IMR-90 (cell line): ENCODE measurements around the gene PZP. TPM values are rescaled to one million over a fixed set of nuclear protein-coding genes. Genes with fewer than 3 reads are reported as not detected.

Experiments used
- ATAC-seq: fragments of 200-7000 bp; cut with Tn5 transposase; 2 replicates; pipeline ENCODE4 v1.9.1; 2020; ENCODE audit warnings: low read depth, mild to moderate bottlenecking, moderate library complexity
- BruUV-seq: library from RNA; stranded (reverse); fragments of 400-500 nt; replicated peaks from 2 replicates; lab custom pipeline; 2021; lab: Mats Ljungman, UMichigan
- CTCF ChIA-PET: fragments of 300-600 bp; formaldehyde crosslinking; extraction: SDS; loops from one replicate; lab custom pipeline; 2021; ENCODE audit warnings: antibody characterized with exemption; lab: Yijun Ruan, JAX
- POLR2A ChIA-PET: fragments of 300-600 bp; sonication (Branson Sonifier 250); formaldehyde crosslinking; loops from one replicate; lab custom pipeline; 2022; ENCODE audit warnings: antibody characterized with exemption; ENCODE audit not compliant: unreplicated experiment; lab: Charles Lee
- DNase-seq: peaks from one replicate; pipeline ENCODE4 v3.0.0; 2013
- H2AFZ ChIP-seq: replicated peaks from 2 replicates; pipeline ENCODE3; 2013; ENCODE audit warnings: low read length, mild to moderate bottlenecking; ENCODE audit not compliant: poor library complexity
- H2AK5ac ChIP-seq: 2 replicates; pipeline ENCODE4 v1.6.1; 2013; ENCODE audit warnings: low read depth, low read length, inconsistent platforms
- H2AK9ac ChIP-seq: replicated peaks from 2 replicates; pipeline ENCODE3; 2013; ENCODE audit warnings: mild to moderate bottlenecking, low read depth, low read length, moderate library complexity; ENCODE audit not compliant: poor library complexity
- H2BK120ac ChIP-seq: 2 replicates; pipeline ENCODE4 v1.6.1; 2013; ENCODE audit warnings: low read depth, low read length, inconsistent platforms
- H2BK15ac ChIP-seq: 3 replicates; pipeline ENCODE4 v1.6.1; 2013; ENCODE audit warnings: low read depth, low read length, inconsistent platforms
- H2BK20ac ChIP-seq: 2 replicates; pipeline ENCODE4 v1.6.1; 2013; ENCODE audit warnings: low read depth, mild to moderate bottlenecking, inconsistent platforms, low read length, moderate library complexity
- H2BK5ac ChIP-seq: 2 replicates; pipeline ENCODE4 v1.6.1; 2013; ENCODE audit warnings: mild to moderate bottlenecking, low read depth, low read length, inconsistent platforms; ENCODE audit not compliant: poor library complexity, severe bottlenecking
- H3K14ac ChIP-seq: replicated peaks from 2 replicates; pipeline ENCODE4 v1.6.1; 2013; ENCODE audit warnings: low read depth, low read length, inconsistent platforms
- H3K18ac ChIP-seq: 2 replicates; pipeline ENCODE4 v1.6.1; 2013; ENCODE audit warnings: low read depth, low read length, control low read depth
- H3K23ac ChIP-seq: 2 replicates; pipeline ENCODE4 v1.6.1; 2013; ENCODE audit warnings: low read depth, low read length, inconsistent platforms
- H3K27ac ChIP-seq: 2 replicates; pipeline ENCODE4 v1.5.1; 2013; ENCODE audit warnings: mild to moderate bottlenecking, control low read depth, low read length; ENCODE audit not compliant: insufficient read depth
- H3K27me3 ChIP-seq: 2 replicates; pipeline ENCODE4 v1.6.1; 2013; ENCODE audit warnings: low read length; ENCODE audit not compliant: control insufficient read depth, insufficient read depth
- H3K36me3 ChIP-seq: 2 replicates; pipeline ENCODE4 v1.6.1; 2013; ENCODE audit warnings: low read length, mixed read lengths; ENCODE audit not compliant: control insufficient read depth, insufficient read depth
- H3K4ac ChIP-seq: 2 replicates; pipeline ENCODE4 v1.6.1; 2013; ENCODE audit warnings: low read depth, low read length, inconsistent platforms
- H3K4me1 ChIP-seq: 2 replicates; pipeline ENCODE4 v1.6.1; 2013; ENCODE audit warnings: low read length, mixed read lengths; ENCODE audit not compliant: control insufficient read depth, insufficient read depth
- H3K4me2 ChIP-seq: 2 replicates; pipeline ENCODE4 v1.6.1; 2013; ENCODE audit warnings: low read depth, mild to moderate bottlenecking, control low read depth, low read length, moderate library complexity
- H3K4me3 ChIP-seq: 2 replicates; pipeline ENCODE4 v1.5.1; 2013; ENCODE audit warnings: low read depth, mild to moderate bottlenecking, control low read depth, low read length, moderate library complexity; ENCODE audit not compliant: insufficient read depth
- H3K56ac ChIP-seq: 2 replicates; pipeline ENCODE4 v1.6.1; 2013; ENCODE audit warnings: low read length, inconsistent platforms; ENCODE audit not compliant: insufficient read depth; ENCODE audit errors: extremely low read depth
- H3K79me1 ChIP-seq, 2 experiments: 2 replicates each; pipeline ENCODE4 v1.6.1; 2013; ENCODE audit warnings: low read length in 2 of 2, inconsistent platforms in 1 of 2, low read depth in 1 of 2
- H3K9ac ChIP-seq: 2 replicates; pipeline ENCODE4 v1.6.1; 2013; ENCODE audit warnings: low read depth, low read length, control low read depth
- H3K9me1 ChIP-seq: 2 replicates; pipeline ENCODE4 v1.6.1; 2013; ENCODE audit warnings: low read length, inconsistent platforms; ENCODE audit not compliant: insufficient read depth
- H3K9me3 ChIP-seq: 2 replicates; pipeline ENCODE4 v1.6.1; 2013; ENCODE audit warnings: low read length; ENCODE audit not compliant: control insufficient read depth, insufficient read depth
- H4K20me1 ChIP-seq: 2 replicates; pipeline ENCODE4 v1.6.1; 2013; ENCODE audit warnings: low read length, inconsistent platforms; ENCODE audit not compliant: insufficient read depth
- H4K5ac ChIP-seq: 2 replicates; pipeline ENCODE4 v1.6.1; 2013; ENCODE audit warnings: mild to moderate bottlenecking, low read depth, low read length, control low read depth
- H4K8ac ChIP-seq, 2 experiments: 2 replicates each; pipeline ENCODE4 v1.6.1; 2013; ENCODE audit warnings: low read depth in 2 of 2, low read length in 2 of 2, control low read depth in 1 of 2, inconsistent platforms in 1 of 2
- H4K91ac ChIP-seq: 2 replicates; pipeline ENCODE4 v1.6.1; 2013; ENCODE audit warnings: low read depth, low read length, inconsistent platforms; ENCODE audit not compliant: insufficient read depth
- MAFK ChIP-seq: IDR thresholded peaks from 2 replicates; pipeline ENCODE4 v1.6.1; 2012; ENCODE audit warnings: low read depth, low read length, improper control_type of control experiment
- WGBS, 2 experiments: methylation state at CpG; one replicate each; pipeline versions ENCODE4 v1.1.5 to v1.1.7; 2013; ENCODE audit warnings: missing lambda C conversion rate in 2 of 2; ENCODE audit not compliant: insufficient read length in 1 of 2; ENCODE audit errors: extremely low coverage in 2 of 2; 5-methylcytosine and 5-hydroxymethylcytosine counted together
- dilution Hi-C: fragments of 300-500 bp; cut with HindIII; formaldehyde crosslinking; loops from one replicate; pipeline ENCODE4 v1.14.3; 2018; ENCODE audit warnings: low sequenced_read_pairs; ENCODE audit not compliant: unreplicated experiment
- in situ Hi-C: fragments of 300-500 bp; cut with MboI; formaldehyde crosslinking; loops from 3 replicates; pipeline ENCODE4 v1.14.3; 2019; ENCODE audit warnings: low sequenced_read_pairs, inconsistent platforms, mixed read lengths
- intact Hi-C: fragments of 100-400 bp; cut with micrococcal nuclease; formaldehyde crosslinking; loops from 2 replicates; pipeline ENCODE4 v1.10.0; 2022
- polyA plus RNA-seq, 3 experiments: library from polyadenylated mRNA; depleted of rRNA; stranded (reverse); fragments of >200 nt; gene quantifications; 2 replicates each; pipeline ENCODE4 v1.2.3, GENCODE V29; 2012; ENCODE audit warnings: low replicate concordance in 1 of 3
- total RNA-seq: library from RNA; depleted of rRNA; stranded (reverse); fragments of >200 nt; gene quantifications from 2 replicates; pipeline ENCODE4 v1.2.3, GENCODE V29; 2012

Gene PZP
- total and polyA plus RNA-seq, 2 of the 4 experiments (the other 2 are of a cell fraction) = not detected

DNA sequence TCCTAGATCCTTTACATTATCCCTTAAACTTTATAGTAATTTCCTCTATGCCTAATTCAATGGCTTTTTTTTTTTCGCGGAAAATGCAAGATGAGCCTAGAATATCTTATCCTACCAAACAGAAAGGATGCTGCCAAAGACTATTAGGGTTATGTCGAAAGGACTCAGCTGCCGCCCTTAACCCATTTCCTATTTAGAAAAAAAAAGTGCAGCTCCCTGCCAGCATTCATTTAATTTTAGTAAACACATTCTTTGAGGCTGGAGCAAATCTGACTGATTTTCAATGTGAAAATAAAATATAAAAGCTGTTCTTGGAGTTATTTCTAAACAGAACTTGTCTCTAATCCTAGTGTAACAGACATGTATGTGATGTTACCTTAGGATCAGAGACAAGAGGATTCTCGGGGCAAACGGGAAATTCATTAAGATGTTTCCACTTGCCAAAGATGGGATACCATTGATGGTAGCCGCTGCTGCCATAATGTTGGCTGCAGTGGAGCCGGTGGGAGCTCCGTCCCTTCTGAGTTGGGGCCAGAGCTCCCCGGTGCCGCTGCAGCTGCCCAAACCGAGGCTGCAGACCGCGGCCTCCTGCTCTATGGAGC lies 84.3 kb downstream of the PZP start:
- Histone ChIP-seq H3K4me3 (no peak overlapping the region), H4K20me1 (no peaks in the 10 kb centered on the region), H2AFZ (peak overlapping the region; percentile 43), H4K8ac (no peak overlapping the region), H3K9me1 (no peaks in the 10 kb centered on the region), H3K4me1 (peaks cover 5% of the 10 kb centered on the region; the same call in 1 of the 2 replicates), H3K9ac (0 out of 2 replicates have a peak overlapping the region, but pooled peaks have one; percentile 60), H3K56ac (no peak overlapping the region), H2BK20ac (no peak overlapping the region), H3K27ac (peak overlapping the region; percentile 82; the same call in 1 of the 2 replicates), H3K23ac (no peak overlapping the region), H2BK120ac (no peak overlapping the region), H3K4ac (no peak overlapping the region), H2AK5ac (no peak overlapping the region), H3K9me3 (peaks cover 3% of the 10 kb centered on the region; the same call in 1 of the 2 replicates), H3K36me3 (no peaks in the 10 kb centered on the region), H2AK9ac (no peak overlapping the region), H3K27me3 (peaks cover 3% of the 10 kb centered on the region; the same call in 1 of the 2 replicates), H3K14ac (no peak overlapping the region), H4K5ac (no peak overlapping the region; the same call in 1 of the 2 replicates), H2BK15ac (no peak overlapping the region), H4K91ac (no peak overlapping the region), H3K4me2 (peak overlapping the region; percentile 83; the same call in 1 of the 2 replicates), H3K18ac (no peak overlapping the region; the same call in 1 of the 2 replicates), H2BK5ac (no peak overlapping the region), H3K79me1 (no peaks in the 10 kb centered on the region)
- dilution Hi-C loops = no loop called here
- TF ChIP-seq MAFK = no peak
- intact Hi-C loops = no loop called here
- no peak for ATAC-seq
- no TSS peak for BruUV-seq
- 16% methylated on average over 10 of the region's 14 CpGs; no CpG with 5 or more reads in 1 of the 2 experiments for WGBS, 2 experiments
- CTCF ChIA-PET = no interaction called here
- POLR2A ChIA-PET = no interaction called here
- DNase-seq = no peak
- in situ Hi-C loops = no loop called here
